ENCODE results near the gene ADCY4.

- TF ChIP-seq CTCF (conservative IDR thresholded peaks at IDR 0.05; ENCODE audit: low read length) (no peak), EZH2phosphoT487 (IDR thresholded peaks at IDR 0.05; ENCODE audit: borderline replicate concordance, low read depth, low read length) (no peak)
Observed at GRCh38 chr14:24316597-24316950, 18.3 kb downstream of the ADCY4 start.
